PC-3 (cell line): ENCODE results near the gene C5orf58. TPM values are rescaled to one million over a fixed set of nuclear protein-coding genes. Genes with fewer than 3 reads are reported as not detected.

ENCODE experiments used
- ATAC-seq: fragments of 200-7000 bp; cut with Tn5 transposase; 2 replicates; pipeline ENCODE4 v1.9.1; 2020; ENCODE audit warnings: mild to moderate bottlenecking, moderate library complexity
- BruUV-seq: library from RNA; stranded (reverse); fragments of 400-500 nt; replicated peaks from 2 replicates; lab custom pipeline; 2021; lab: Mats Ljungman, UMichigan
- CTCF ChIA-PET: fragments of 300-600 bp; sonication (Branson Sonifier 250); formaldehyde crosslinking; loops from one replicate; lab custom pipeline; 2022; ENCODE audit warnings: antibody characterized with exemption; lab: Charles Lee
- POLR2A ChIA-PET: fragments of 300-600 bp; sonication (Branson Sonifier 250); formaldehyde crosslinking; loops from one replicate; lab custom pipeline; 2022; ENCODE audit warnings: antibody characterized with exemption; ENCODE audit not compliant: unreplicated experiment; lab: Charles Lee
- DNase-seq: peaks from one replicate; pipeline ENCODE4 v3.0.0-alpha.2; 2015
- H2AFZ ChIP-seq: fragments of 300-600 bp; sonication (generic); 2 replicates; pipeline ENCODE4 v1.6.0; 2016; ENCODE audit warnings: antibody characterized with exemption, low read length
- H3F3A ChIP-seq: fragments of 300-600 bp; sonication (generic); one replicate; pipeline ENCODE4 v1.6.0; 2017; ENCODE audit warnings: antibody characterized with exemption, low read length, control low read depth, mild to moderate bottlenecking; ENCODE audit not compliant: unreplicated experiment
- H3K27ac ChIP-seq: fragments of 300-600 bp; sonication (generic); 2 replicates; pipeline ENCODE4 v1.5.1; 2016; ENCODE audit warnings: mild to moderate bottlenecking, low read length
- H3K27me3 ChIP-seq: fragments of 300-600 bp; sonication (generic); 2 replicates; pipeline ENCODE4 v1.6.1; 2016; ENCODE audit warnings: low read length, mixed read lengths
- H3K36me3 ChIP-seq: fragments of 300-600 bp; sonication (generic); 2 replicates; pipeline ENCODE4 v1.6.1; 2016; ENCODE audit warnings: low read depth, mixed run types, low read length, mixed read lengths
- H3K4me1 ChIP-seq: fragments of 300-600 bp; sonication (generic); 2 replicates; pipeline ENCODE4 v1.5.1; 2016; ENCODE audit warnings: low read length; ENCODE audit not compliant: insufficient read depth
- H3K4me2 ChIP-seq: fragments of 300-600 bp; sonication (generic); 2 replicates; pipeline ENCODE4 v1.6.0; 2016; ENCODE audit warnings: low read length
- H3K4me3 ChIP-seq: fragments of 300-600 bp; sonication (generic); 2 replicates; pipeline ENCODE4 v1.5.1; 2016; ENCODE audit warnings: mild to moderate bottlenecking, low read length, mixed read lengths
- H3K79me2 ChIP-seq: fragments of 300-600 bp; sonication (generic); 2 replicates; pipeline ENCODE4 v1.6.1; 2017; ENCODE audit warnings: low read length, mixed read lengths
- H3K9ac ChIP-seq: fragments of 300-600 bp; sonication (generic); 2 replicates; pipeline ENCODE4 v1.6.0; 2016; ENCODE audit warnings: mild to moderate bottlenecking, low read length
- H3K9me2 ChIP-seq: fragments of 300-600 bp; sonication (generic); replicated peaks from 2 replicates; pipeline ENCODE4 v1.6.1; 2016; ENCODE audit warnings: mixed run types, low read length, mixed read lengths
- H3K9me3 ChIP-seq: fragments of 300-600 bp; sonication (generic); 2 replicates; pipeline ENCODE4 v1.6.1; 2016; ENCODE audit warnings: low read length, mixed read lengths
- H4K20me1 ChIP-seq: fragments of 300-600 bp; sonication (generic); 2 replicates; pipeline ENCODE4 v1.6.1; 2016; ENCODE audit warnings: low read length, mixed read lengths
- EZH2 ChIP-seq: fragments of 300-600 bp; sonication (generic); IDR thresholded peaks from one replicate; pipeline ENCODE4 v1.6.1; 2017; ENCODE audit warnings: antibody characterized with exemption, mild to moderate bottlenecking, low read length; ENCODE audit not compliant: unreplicated experiment
- EZH2phosphoT487 ChIP-seq: fragments of 300-600 bp; sonication (generic); IDR thresholded peaks from 2 replicates; pipeline ENCODE4 v1.6.1; 2018; ENCODE audit warnings: mild to moderate bottlenecking, antibody characterized with exemption, low read length, borderline replicate concordance
- intact Hi-C: fragments of 100-400 bp; cut with micrococcal nuclease; formaldehyde crosslinking; loops from 2 replicates; pipeline ENCODE4 v1.9.0; 2023
- total RNA-seq: library from RNA; depleted of rRNA; stranded (reverse); fragments of >200 nt; gene quantifications from 2 replicates; pipeline ENCODE4 v1.2.3, GENCODE V29; 2014
- TF ChIP-seq, protein P1 (sequence below): fragments of 300-600 bp; sonication (generic); conservative IDR thresholded peaks from 2 replicates; pipeline ENCODE4 v1.5.1; 2017; ENCODE audit warnings: antibody characterized with exemption, low read depth, mild to moderate bottlenecking, low read length

C5orf58 gene
- total RNA-seq, 1 experiment from 2014 or later: not detected

DNA sequence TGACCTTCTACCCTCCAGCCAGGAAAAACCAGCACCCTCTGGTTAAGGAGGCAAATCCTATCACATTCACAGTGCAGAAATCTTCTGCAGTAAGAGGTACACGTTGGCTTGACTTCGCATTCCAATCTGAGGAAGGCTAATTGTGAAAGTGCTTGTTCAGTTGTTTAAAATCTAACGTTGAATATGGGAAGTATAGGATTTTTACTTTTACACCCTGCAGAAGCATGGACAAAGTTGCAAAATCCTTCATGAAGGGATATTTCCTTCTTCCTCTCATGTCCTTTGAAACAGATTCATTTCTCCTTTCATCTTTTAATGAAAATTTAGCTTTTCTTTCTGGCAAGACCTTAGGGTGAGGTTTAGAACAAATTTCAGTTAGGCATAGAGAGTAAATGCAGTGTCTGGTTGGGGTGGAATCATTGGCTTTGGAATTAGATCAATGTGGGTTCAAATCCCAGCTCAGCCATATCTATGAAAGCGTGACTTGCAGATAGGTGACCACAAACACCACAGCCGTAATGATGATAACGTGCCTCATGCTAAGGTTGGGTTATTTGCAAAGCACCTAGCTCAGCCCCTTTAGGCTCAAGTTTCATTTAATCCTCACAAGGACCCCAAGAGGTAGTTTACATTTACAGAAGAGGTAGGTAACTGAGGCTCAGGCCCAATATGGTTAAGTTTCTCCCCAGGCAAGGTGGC, 42.2 kb upstream of the C5orf58 start:
- CTCF ChIA-PET: no interaction called here
- Histone ChIP-seq H3F3A (no peaks in the 10 kb centered on the region), H3K79me2 (no peaks in the 10 kb centered on the region), H3K27ac (no peak overlapping the region), H3K4me2 (no peak overlapping the region), H3K9ac (no peak overlapping the region), H2AFZ (no peak overlapping the region), H3K4me3 (no peak overlapping the region), H3K27me3 (no peaks in the 10 kb centered on the region), H3K4me1 (no peaks in the 10 kb centered on the region), H3K36me3 (no peaks in the 10 kb centered on the region), H4K20me1 (no peaks in the 10 kb centered on the region), H3K9me3 (no peaks in the 10 kb centered on the region), H3K9me2 (no peaks in the 10 kb centered on the region)
- no peak for DNase-seq
- TF ChIP-seq EZH2phosphoT487: no peak
- no TSS peak for BruUV-seq
- no peak for ATAC-seq
- intact Hi-C loops: no loop called here
- POLR2A ChIA-PET: no interaction called here

DNA sequence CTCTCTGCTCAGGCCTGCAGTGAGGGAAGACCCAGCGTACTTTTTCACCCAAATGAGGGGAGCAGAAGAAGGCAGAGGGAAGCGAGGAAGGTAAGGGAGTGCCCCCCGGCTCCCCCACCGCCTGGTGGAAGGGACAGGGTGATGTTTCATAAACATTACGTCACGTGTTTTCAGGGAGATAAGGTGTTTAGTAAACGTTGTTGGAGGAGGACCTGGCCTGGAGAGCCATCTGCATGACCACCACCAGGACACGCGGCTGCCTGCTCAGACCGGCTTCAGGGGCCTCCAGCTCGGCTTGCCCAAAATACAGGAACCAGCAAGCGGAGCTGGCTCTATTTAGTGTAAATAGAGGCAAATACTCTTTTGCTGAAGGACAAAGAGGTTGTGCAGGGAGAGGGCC, 40.0 kb upstream of the C5orf58 start:
- H3K27ac ChIP-seq: no peak overlapping the region
- no peaks in the 10 kb centered on the region for H4K20me1 ChIP-seq
- H3K9me2 ChIP-seq: no peaks in the 10 kb centered on the region
- H3K9me3 ChIP-seq: no peaks in the 10 kb centered on the region
- intact Hi-C loops: no loop called here
- ChIA-PET POLR2A (no interaction called here), CTCF (no interaction called here)
- H3K4me1 ChIP-seq: no peaks in the 10 kb centered on the region
- H3K79me2 ChIP-seq: no peaks in the 10 kb centered on the region
- H2AFZ ChIP-seq: no peak overlapping the region
- no peak overlapping the region for H3K4me2 ChIP-seq
- H3K4me3 ChIP-seq: no peak overlapping the region
- DNase-seq (no peak), ATAC-seq (no peak)
- TF ChIP-seq EZH2: no peak
- no peaks in the 10 kb centered on the region for H3K27me3 ChIP-seq
- no peaks in the 10 kb centered on the region for H3K36me3 ChIP-seq
- H3K9ac ChIP-seq: no peak overlapping the region
- H3F3A ChIP-seq: no peaks in the 10 kb centered on the region
- BruUV-seq: no TSS peak

DNA sequence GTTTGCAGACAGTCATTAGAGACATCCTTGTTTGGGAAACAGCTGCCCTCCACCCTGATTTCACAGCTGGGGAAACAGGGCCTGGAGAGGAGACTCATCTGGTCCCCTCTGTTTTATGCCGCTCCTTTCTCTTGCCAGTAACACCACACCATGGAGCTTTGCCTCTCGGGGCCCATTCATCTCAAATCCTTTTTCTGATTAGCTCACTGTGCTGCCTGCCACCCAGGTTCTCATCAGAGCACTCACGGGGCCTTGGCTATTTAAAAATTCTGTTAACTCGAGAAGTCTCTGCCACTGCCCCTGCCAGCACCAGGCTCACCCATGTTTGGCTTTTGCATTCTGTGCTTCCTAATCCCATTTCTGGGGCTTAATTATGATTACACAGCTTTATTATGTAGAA, 36.8 kb upstream of the C5orf58 start:
- Histone ChIP-seq H2AFZ (no peak overlapping the region), H3K9me2 (no peaks in the 10 kb centered on the region), H3K9me3 (no peaks in the 10 kb centered on the region), H3K27ac (no peak overlapping the region), H3F3A (no peaks in the 10 kb centered on the region), H4K20me1 (no peaks in the 10 kb centered on the region), H3K27me3 (no peaks in the 10 kb centered on the region), H3K4me3 (no peak overlapping the region), H3K79me2 (no peaks in the 10 kb centered on the region), H3K36me3 (no peaks in the 10 kb centered on the region), H3K9ac (no peak overlapping the region), H3K4me2 (no peak overlapping the region), H3K4me1 (peaks cover 5% of the 10 kb centered on the region; the same call in 1 of the 2 replicates)
- no TSS peak for BruUV-seq
- no peak for ATAC-seq
- ChIA-PET CTCF (no interaction called here), POLR2A (no interaction called here)
- TF ChIP-seq EZH2phosphoT487 (no peak), EZH2 (no peak)
- TF ChIP-seq, protein P1, sequence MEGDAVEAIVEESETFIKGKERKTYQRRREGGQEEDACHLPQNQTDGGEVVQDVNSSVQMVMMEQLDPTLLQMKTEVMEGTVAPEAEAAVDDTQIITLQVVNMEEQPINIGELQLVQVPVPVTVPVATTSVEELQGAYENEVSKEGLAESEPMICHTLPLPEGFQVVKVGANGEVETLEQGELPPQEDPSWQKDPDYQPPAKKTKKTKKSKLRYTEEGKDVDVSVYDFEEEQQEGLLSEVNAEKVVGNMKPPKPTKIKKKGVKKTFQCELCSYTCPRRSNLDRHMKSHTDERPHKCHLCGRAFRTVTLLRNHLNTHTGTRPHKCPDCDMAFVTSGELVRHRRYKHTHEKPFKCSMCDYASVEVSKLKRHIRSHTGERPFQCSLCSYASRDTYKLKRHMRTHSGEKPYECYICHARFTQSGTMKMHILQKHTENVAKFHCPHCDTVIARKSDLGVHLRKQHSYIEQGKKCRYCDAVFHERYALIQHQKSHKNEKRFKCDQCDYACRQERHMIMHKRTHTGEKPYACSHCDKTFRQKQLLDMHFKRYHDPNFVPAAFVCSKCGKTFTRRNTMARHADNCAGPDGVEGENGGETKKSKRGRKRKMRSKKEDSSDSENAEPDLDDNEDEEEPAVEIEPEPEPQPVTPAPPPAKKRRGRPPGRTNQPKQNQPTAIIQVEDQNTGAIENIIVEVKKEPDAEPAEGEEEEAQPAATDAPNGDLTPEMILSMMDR: no peak
- no peak for DNase-seq
- intact Hi-C loops: no loop called here
